ENCODE results near the gene JMJD6.

JMJD6 gene

GRCh38 chr17:76691379-76692191 is 34.8 kb downstream of the JMJD6 start:
- no peak for TF ChIP-seq CTCF (IDR thresholded peaks at IDR 0.05; ENCODE audit: low read depth, low read length)
- no peak for DNase-seq (ENCODE audit: low read depth in 2 of 2)
- H3K4me3 ChIP-seq (replicated peaks in 1 of 2; ENCODE audit: low read depth in 2 of 2, low read length in 2 of 2) = no peak overlapping the region

GRCh38 chr17:76690596-76691280 is 35.7 kb downstream of the JMJD6 start:
- no peak overlapping the region for H3K4me3 ChIP-seq (replicated peaks in 1 of 2; ENCODE audit: low read depth in 2 of 2, low read length in 2 of 2)
- no peak for TF ChIP-seq CTCF (IDR thresholded peaks at IDR 0.05; ENCODE audit: low read depth, low read length)
- peak in 1 of 2 donors; percentile 32 for DNase-seq (ENCODE audit: low read depth in 2 of 2)

- no peak for TF ChIP-seq CTCF (IDR thresholded peaks at IDR 0.05; ENCODE audit: low read depth, low read length)
- no peak overlapping the region for H3K4me3 ChIP-seq (replicated peaks in 1 of 2; ENCODE audit: low read depth in 2 of 2, low read length in 2 of 2)
- peak; percentile 57 to 77 for DNase-seq (ENCODE audit: low read depth in 2 of 2)
Measured at GRCh38 chr17:76689859-76690258, 36.5 kb downstream of the JMJD6 start.

- no peak overlapping the region for H3K4me3 ChIP-seq (replicated peaks in 1 of 2; ENCODE audit: low read depth in 2 of 2, low read length in 2 of 2)
- no peak for DNase-seq (ENCODE audit: low read depth in 2 of 2)
- no peak for TF ChIP-seq CTCF (IDR thresholded peaks at IDR 0.05; ENCODE audit: low read depth, low read length)
Measured at GRCh38 chr17:76688165-76688622, 38.2 kb downstream of the JMJD6 start.

- no peak overlapping the region for H3K4me3 ChIP-seq (replicated peaks in 1 of 2; ENCODE audit: low read depth in 2 of 2, low read length in 2 of 2)
- no peak for TF ChIP-seq CTCF (IDR thresholded peaks at IDR 0.05; ENCODE audit: low read depth, low read length)
- DNase-seq (ENCODE audit: low read depth in 2 of 2) = no peak
Measured at GRCh38 chr17:76687298-76688164, 38.9 kb downstream of the JMJD6 start.

- no peak for TF ChIP-seq CTCF (IDR thresholded peaks at IDR 0.05; ENCODE audit: low read depth, low read length)
- DNase-seq (ENCODE audit: low read depth in 2 of 2) = no peak
- no peak overlapping the region for H3K4me3 ChIP-seq (replicated peaks in 1 of 2; ENCODE audit: low read depth in 2 of 2, low read length in 2 of 2)
Measured at GRCh38 chr17:76686538-76687297, 39.7 kb downstream of the JMJD6 start.

All from cardiac fibroblast (primary cell).